ENCODE data around the gene GOLGA6D. TPM values are rescaled to one million over a fixed set of nuclear protein-coding genes. Genes with fewer than 3 reads are reported as not detected.
"Not testable (repeated sequence)": the region's sequence is repeated elsewhere in the genome, so short reads cannot be mapped to it uniquely, and the experiment has no call there.

Gene GOLGA6D
- total RNA-seq, 1 donor from 2014 or later, result 0.19 TPM

GRCh38 chr15:75327491-75327890, 44.9 kb downstream of the GOLGA6D start:
- Mint-ChIP-seq H3K4me1 (ENCODE audit: unreplicated experiment) (no peaks in the 10 kb centered on the region), H3K27ac (no peak overlapping the region), H3K4me3 (no peak overlapping the region), H3K9me3 (no peaks in the 10 kb centered on the region), H3K27me3 (peaks cover 8% of the 10 kb centered on the region), H3K36me3 (no peaks in the 10 kb centered on the region)
- no peak for TF ChIP-seq CTCF (conservative IDR thresholded peaks at IDR 0.05)
- DNase-seq (ENCODE audit: extremely low spot score, unreplicated experiment), result no peak

GRCh38 chr15:75328493-75329314, 46.1 kb downstream of the GOLGA6D start:
- H3K9me3 Mint-ChIP-seq, result no peaks in the 10 kb centered on the region

GRCh38 chr15:75329571-75329970, 46.9 kb downstream of the GOLGA6D start:
- no peaks in the 10 kb centered on the region for H3K4me1 Mint-ChIP-seq (ENCODE audit: unreplicated experiment)
- no peaks in the 10 kb centered on the region for H3K36me3 Mint-ChIP-seq
- H3K27ac Mint-ChIP-seq, result no peak overlapping the region
- no peak for TF ChIP-seq CTCF (conservative IDR thresholded peaks at IDR 0.05)
- no peak overlapping the region for H3K4me3 Mint-ChIP-seq
- H3K27me3 Mint-ChIP-seq, result peaks cover 3% of the 10 kb centered on the region
- H3K9me3 Mint-ChIP-seq, result no peaks in the 10 kb centered on the region
- DNase-seq (ENCODE audit: extremely low spot score, unreplicated experiment), result no peak

More at GRCh38 chr15:75328493-75329314, 46.1 kb downstream of the GOLGA6D start:
- no peaks in the 10 kb centered on the region for H3K4me1 Mint-ChIP-seq (ENCODE audit: unreplicated experiment)
- peaks cover 3% of the 10 kb centered on the region for H3K27me3 Mint-ChIP-seq
- no peak overlapping the region for H3K4me3 Mint-ChIP-seq
- no peak for TF ChIP-seq CTCF (conservative IDR thresholded peaks at IDR 0.05)
- no peak for DNase-seq (ENCODE audit: extremely low spot score, unreplicated experiment)
- H3K27ac Mint-ChIP-seq, result no peak overlapping the region
- H3K36me3 Mint-ChIP-seq, result no peaks in the 10 kb centered on the region

- H3K9me3 Mint-ChIP-seq; DNase-seq (ENCODE audit: extremely low spot score, unreplicated experiment); H3K27me3 Mint-ChIP-seq; H3K27ac Mint-ChIP-seq; H3K4me3 Mint-ChIP-seq; H3K36me3 Mint-ChIP-seq: not testable (repeated sequence)
- H3K4me1 Mint-ChIP-seq (ENCODE audit: unreplicated experiment), result peaks cover 14% of the 10 kb centered on the region
Measured at GRCh38 chr15:75332093-75332492, 49.5 kb downstream of the GOLGA6D start.

- H3K27ac Mint-ChIP-seq, H3K4me3 Mint-ChIP-seq, H3K36me3 Mint-ChIP-seq: not testable (repeated sequence)
Measured at GRCh38 chr15:75333654-75334419, 51.2 kb downstream of the GOLGA6D start.

GRCh38 chr15:75335313-75335704, 52.7 kb downstream of the GOLGA6D start:
- peaks cover 14% of the 10 kb centered on the region for H3K4me1 Mint-ChIP-seq (ENCODE audit: unreplicated experiment)
- TF ChIP-seq CTCF (conservative IDR thresholded peaks at IDR 0.05), result no peak
- no peaks in the 10 kb centered on the region for H3K36me3 Mint-ChIP-seq
- H3K27ac Mint-ChIP-seq, result peak overlapping the region; percentile 93
- peaks cover 3% of the 10 kb centered on the region for H3K27me3 Mint-ChIP-seq
- no peaks in the 10 kb centered on the region for H3K9me3 Mint-ChIP-seq
- no peak for DNase-seq (ENCODE audit: extremely low spot score, unreplicated experiment)
- peak overlapping the region; percentile 99 for H3K4me3 Mint-ChIP-seq

More at GRCh38 chr15:75333654-75334419, 51.2 kb downstream of the GOLGA6D start:
- DNase-seq (ENCODE audit: extremely low spot score, unreplicated experiment); H3K9me3 Mint-ChIP-seq; H3K27me3 Mint-ChIP-seq: not testable (repeated sequence)
- peaks cover 14% of the 10 kb centered on the region for H3K4me1 Mint-ChIP-seq (ENCODE audit: unreplicated experiment)
